ENCODE measurements around the gene ATP5IF1. TPM values are rescaled to one million over a fixed set of nuclear protein-coding genes. Genes with fewer than 3 reads are reported as not detected.

ATP5IF1 gene
- total and polyA plus RNA-seq, 2 donors from 2014 or later = 172 to 906 TPM

- peaks cover 0 to 7% (median 0%) of the 10 kb centered on the region in 3 donors for H3K36me3 ChIP-seq (ENCODE audit: control insufficient read depth in 2 of 3, insufficient read depth in 3 of 3, low read length in 3 of 3)
- H3K4me3 ChIP-seq (ENCODE audit: low read length in 3 of 3) = no peak overlapping the region
- no peaks in the 10 kb centered on the region for H3K27me3 ChIP-seq (ENCODE audit: control insufficient read depth, insufficient read depth, low read length)
- H3K4me1 ChIP-seq (ENCODE audit: control insufficient read depth in 2 of 3, insufficient read depth in 2 of 3, low read depth in 1 of 3, low read length in 3 of 3) = peaks cover 5 to 32% (median 23%) of the 10 kb centered on the region in 3 donors
- TF ChIP-seq CTCF (IDR thresholded peaks at IDR 0.05; ENCODE audit: borderline replicate concordance, extremely low read depth, insufficient read depth) = no peak
- DNase-seq = no peak
- H3K9ac ChIP-seq (ENCODE audit: low read length in 3 of 3) = no peak overlapping the region
- no peaks in the 10 kb centered on the region for H3K9me3 ChIP-seq (ENCODE audit: control insufficient read depth in 2 of 3, insufficient read depth in 1 of 3, low read length in 3 of 3)
- intact Hi-C loops (cut with DNase I) = no loop called here
- no peak overlapping the region for H3K27ac ChIP-seq (ENCODE audit: low read depth in 2 of 2, low read length in 2 of 2)
- no peak for FAIRE-seq
These were observed 4.1 kb downstream of the ATP5IF1 start for GRCh38 chr1:28240024-28240423.

- no peak for TF ChIP-seq CTCF (IDR thresholded peaks at IDR 0.05; ENCODE audit: borderline replicate concordance, extremely low read depth, insufficient read depth)
- no peak for FAIRE-seq
- peak overlapping the region in 1 of 2 donors; percentile 16 for H3K27ac ChIP-seq (ENCODE audit: low read depth in 2 of 2, low read length in 2 of 2)
- intact Hi-C loops (cut with DNase I) = no loop called here
- DNase-seq = peak in 2 of 5 donors; percentile 49 to 83
- H3K4me1 ChIP-seq (ENCODE audit: control insufficient read depth in 2 of 3, insufficient read depth in 2 of 3, low read depth in 1 of 3, low read length in 3 of 3) = peaks cover 5 to 32% (median 20%) of the 10 kb centered on the region in 3 donors
- no peak overlapping the region for H3K9ac ChIP-seq (ENCODE audit: low read length in 3 of 3)
- H3K9me3 ChIP-seq (ENCODE audit: control insufficient read depth in 2 of 3, insufficient read depth in 1 of 3, low read length in 3 of 3) = no peaks in the 10 kb centered on the region
- no peaks in the 10 kb centered on the region for H3K27me3 ChIP-seq (ENCODE audit: control insufficient read depth, insufficient read depth, low read length)
- H3K4me3 ChIP-seq (ENCODE audit: low read length in 3 of 3) = no peak overlapping the region
- H3K36me3 ChIP-seq (ENCODE audit: control insufficient read depth in 2 of 3, insufficient read depth in 3 of 3, low read length in 3 of 3) = peaks cover 0 to 7% (median 0%) of the 10 kb centered on the region in 3 donors
These were observed 5.8 kb downstream of the ATP5IF1 start for GRCh38 chr1:28241638-28242241.

GRCh38 chr1:28243685-28244311 is 7.9 kb downstream of the ATP5IF1 start:
- no peaks in the 10 kb centered on the region for H3K9me3 ChIP-seq (ENCODE audit: control insufficient read depth in 2 of 3, insufficient read depth in 1 of 3, low read length in 3 of 3)
- intact Hi-C loops (cut with DNase I) = no loop called here
- no peak overlapping the region for H3K9ac ChIP-seq (ENCODE audit: low read length in 3 of 3)
- peak in 2 of 5 donors; percentile 43 to 66 for DNase-seq
- FAIRE-seq = no peak
- H3K27me3 ChIP-seq (ENCODE audit: control insufficient read depth, insufficient read depth, low read length) = no peaks in the 10 kb centered on the region
- no peaks in the 10 kb centered on the region for H3K36me3 ChIP-seq (ENCODE audit: control insufficient read depth in 2 of 3, insufficient read depth in 3 of 3, low read length in 3 of 3)
- peak overlapping the region; percentile 79 to 85 for H3K27ac ChIP-seq (ENCODE audit: low read depth in 2 of 2, low read length in 2 of 2)
- H3K4me1 ChIP-seq (ENCODE audit: control insufficient read depth in 2 of 3, insufficient read depth in 2 of 3, low read depth in 1 of 3, low read length in 3 of 3) = peaks cover 2 to 33% (median 22%) of the 10 kb centered on the region in 3 donors
- TF ChIP-seq CTCF (IDR thresholded peaks at IDR 0.05; ENCODE audit: borderline replicate concordance, extremely low read depth, insufficient read depth) = no peak
- H3K4me3 ChIP-seq (ENCODE audit: low read length in 3 of 3) = peak overlapping the region in 1 of 3 donors; percentile 24

All from kidney (tissue), 14 donors.